Stomach (tissue), 4 donors: ENCODE data around the gene GARIN3.

Experiments
- EP300 ChIP-seq: sonication (generic); formaldehyde crosslinking; IDR thresholded peaks from one replicate; pipeline ENCODE4 v1.6.1; 2017; ENCODE audit warnings: antibody characterized with exemption
- POLR2A ChIP-seq, 4 donors: fragments of 450-650 bp; IDR thresholded peaks; one replicate each; pipeline ENCODE4 v1.6.1; 2016; ENCODE audit warnings: antibody characterized with exemption in 4 of 4, control low read depth in 2 of 4, mild to moderate bottlenecking in 1 of 4, moderate library complexity in 1 of 4
- POLR2AphosphoS5 ChIP-seq, 3 donors: sonication (generic); formaldehyde crosslinking; IDR thresholded peaks; one replicate each; pipeline ENCODE4 v1.6.1; 2016; ENCODE audit warnings: antibody characterized with exemption in 3 of 3
- TF ChIP-seq, protein P1 (sequence below), 7 experiments: fragments of 450-650 bp in 4 of 7; fragments of 200-600 bp in 3 of 7; sonication (generic) in 3 of 7; IDR thresholded peaks; one replicate each; pipeline ENCODE4 v1.5.1; 2016 to 2019; ENCODE audit warnings: antibody characterized with exemption in 7 of 7, control low read depth in 2 of 7, mild to moderate bottlenecking in 1 of 7

DNA sequence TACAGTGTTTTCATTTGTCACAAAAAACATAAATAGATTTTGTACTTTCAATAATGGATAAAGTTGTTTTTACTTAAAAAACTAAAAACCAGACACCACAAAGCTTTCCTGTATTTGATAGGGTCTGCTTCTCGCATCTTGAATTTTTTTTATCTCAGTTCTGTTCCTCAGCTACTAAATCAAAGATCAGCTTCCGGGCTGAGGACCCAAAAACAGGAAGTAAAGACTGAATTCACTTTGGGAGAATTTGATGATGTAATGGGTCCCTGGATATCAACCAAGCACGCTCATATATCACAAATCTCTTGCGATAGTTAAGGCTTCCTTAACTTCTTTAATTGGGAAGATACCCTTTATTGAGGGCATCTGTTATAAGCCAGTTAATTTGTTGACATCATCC lies 38.7 kb upstream of the GARIN3 start:
- TF ChIP-seq, protein P1, sequence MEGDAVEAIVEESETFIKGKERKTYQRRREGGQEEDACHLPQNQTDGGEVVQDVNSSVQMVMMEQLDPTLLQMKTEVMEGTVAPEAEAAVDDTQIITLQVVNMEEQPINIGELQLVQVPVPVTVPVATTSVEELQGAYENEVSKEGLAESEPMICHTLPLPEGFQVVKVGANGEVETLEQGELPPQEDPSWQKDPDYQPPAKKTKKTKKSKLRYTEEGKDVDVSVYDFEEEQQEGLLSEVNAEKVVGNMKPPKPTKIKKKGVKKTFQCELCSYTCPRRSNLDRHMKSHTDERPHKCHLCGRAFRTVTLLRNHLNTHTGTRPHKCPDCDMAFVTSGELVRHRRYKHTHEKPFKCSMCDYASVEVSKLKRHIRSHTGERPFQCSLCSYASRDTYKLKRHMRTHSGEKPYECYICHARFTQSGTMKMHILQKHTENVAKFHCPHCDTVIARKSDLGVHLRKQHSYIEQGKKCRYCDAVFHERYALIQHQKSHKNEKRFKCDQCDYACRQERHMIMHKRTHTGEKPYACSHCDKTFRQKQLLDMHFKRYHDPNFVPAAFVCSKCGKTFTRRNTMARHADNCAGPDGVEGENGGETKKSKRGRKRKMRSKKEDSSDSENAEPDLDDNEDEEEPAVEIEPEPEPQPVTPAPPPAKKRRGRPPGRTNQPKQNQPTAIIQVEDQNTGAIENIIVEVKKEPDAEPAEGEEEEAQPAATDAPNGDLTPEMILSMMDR (IDR thresholded peaks at IDR 0.05): no peak
- TF ChIP-seq POLR2AphosphoS5 (IDR thresholded peaks at IDR 0.05) (no peak), POLR2A (IDR thresholded peaks at IDR 0.05) (no peak), EP300 (no peak)
